WERI-Rb-1 (cell line): Measurements from ENCODE around the gene FCRLB.
"Not testable (repeated sequence)": the region's sequence is repeated elsewhere in the genome, so short reads cannot be mapped to it uniquely, and the experiment has no call there.

ENCODE experiments used
- DNase-seq: peaks from one replicate; pipeline ENCODE4 v3.0.0-alpha.2; 2020
- H3K27ac ChIP-seq: fragments of 250-450 bp; sonication (Bioruptor Pico); 2 replicates; pipeline ENCODE4 v1.5.1; 2020; ENCODE audit warnings: mild to moderate bottlenecking, moderate library complexity
- H3K27me3 ChIP-seq: fragments of 250-450 bp; sonication (Bioruptor Pico); 2 replicates; pipeline ENCODE4 v1.5.1; 2021; ENCODE audit warnings: mild to moderate bottlenecking, low read depth, moderate library complexity; ENCODE audit not compliant: insufficient read depth, severe bottlenecking
- H3K36me3 ChIP-seq: fragments of 250-450 bp; sonication (Bioruptor Pico); 2 replicates; pipeline ENCODE4 v1.5.1; 2020; ENCODE audit warnings: mild to moderate bottlenecking, moderate library complexity
- H3K4me3 ChIP-seq: 2 replicates; pipeline ENCODE4 v1.5.1; 2011; ENCODE audit warnings: low read depth, mild to moderate bottlenecking, control low read depth, low read length
- H3K9me3 ChIP-seq: fragments of 250-450 bp; sonication (Bioruptor Pico); 2 replicates; pipeline ENCODE4 v1.5.1; 2021; ENCODE audit warnings: mild to moderate bottlenecking, moderate library complexity; ENCODE audit not compliant: severe bottlenecking
- CTCF ChIP-seq: IDR thresholded peaks from 2 replicates; pipeline ENCODE4 v1.5.1; 2011; ENCODE audit warnings: low read depth, mild to moderate bottlenecking, control low read depth, inconsistent platforms, low read length

Gene FCRLB

GRCh38 chr1:161720956-161721737 lies at the start of gene FCRLB:
TSS of gene FCRLB (plus strand) at chr1:161721544. CDS start at chr1:161722673, 1,129 bp downstream.
- H3K27ac ChIP-seq, result no peak within 1 kb of the TSS
- H3K9me3 ChIP-seq, result peaks cover 2% of the 10 kb centered on the region

GRCh38 chr1:161673437-161673836 lies 47.9 kb upstream of the FCRLB start:
- not testable (repeated sequence) for H3K27ac ChIP-seq, DNase-seq, H3K9me3 ChIP-seq, H3K36me3 ChIP-seq, H3K4me3 ChIP-seq
- peaks cover 42% of the 10 kb centered on the region for H3K27me3 ChIP-seq

More at GRCh38 chr1:161720956-161721737, at the start of gene FCRLB:
- DNase-seq, result no peak
- Histone ChIP-seq H3K36me3 (no peaks in the 10 kb centered on the region), H3K27me3 (peaks cover 100% of the 10 kb centered on the region), H3K4me3 (no peak within 1 kb of the TSS)
- no peak for TF ChIP-seq CTCF

GRCh38 chr1:161674447-161674846 lies 46.9 kb upstream of the FCRLB start:
- H3K27ac ChIP-seq, H3K36me3 ChIP-seq, H3K9me3 ChIP-seq, H3K4me3 ChIP-seq, DNase-seq: not testable (repeated sequence)
- H3K27me3 ChIP-seq, result peaks cover 52% of the 10 kb centered on the region

- not testable (repeated sequence) for H3K36me3 ChIP-seq, H3K27ac ChIP-seq, DNase-seq, H3K9me3 ChIP-seq, H3K4me3 ChIP-seq
- H3K27me3 ChIP-seq, result peaks cover 56% of the 10 kb centered on the region
Observed at GRCh38 chr1:161674908-161675307, 46.4 kb upstream of the FCRLB start.

- Histone ChIP-seq H3K36me3 (no peaks in the 10 kb centered on the region), H3K27ac (no peak overlapping the region)
- no peak for TF ChIP-seq CTCF
Observed at GRCh38 chr1:161676441-161676840, 44.9 kb upstream of the FCRLB start.

GRCh38 chr1:161676958-161677689 lies 44.2 kb upstream of the FCRLB start:
- no peak for TF ChIP-seq CTCF
- H3K27me3 ChIP-seq, result peaks cover 68% of the 10 kb centered on the region
- H3K9me3 ChIP-seq, result no peaks in the 10 kb centered on the region
- DNase-seq, result no peak
- no peaks in the 10 kb centered on the region for H3K36me3 ChIP-seq
- H3K27ac ChIP-seq, result no peak overlapping the region
- H3K4me3 ChIP-seq, result no peak overlapping the region

More at GRCh38 chr1:161676441-161676840, 44.9 kb upstream of the FCRLB start:
- DNase-seq, result no peak
- H3K27me3 ChIP-seq, result peaks cover 66% of the 10 kb centered on the region
- no peaks in the 10 kb centered on the region for H3K9me3 ChIP-seq
- no peak overlapping the region for H3K4me3 ChIP-seq

- no peak overlapping the region for H3K4me3 ChIP-seq
- H3K36me3 ChIP-seq, result no peaks in the 10 kb centered on the region
- no peak overlapping the region for H3K27ac ChIP-seq
- H3K27me3 ChIP-seq, result peaks cover 77% of the 10 kb centered on the region
- no peak for TF ChIP-seq CTCF
- no peaks in the 10 kb centered on the region for H3K9me3 ChIP-seq
- DNase-seq, result no peak
Observed at GRCh38 chr1:161678500-161678899, 42.8 kb upstream of the FCRLB start.
